CD8-positive, alpha-beta memory T cell (primary cell): Measurements from ENCODE around the gene STPG4. TPM values are rescaled to one million over a fixed set of nuclear protein-coding genes. Genes with fewer than 3 reads are reported as not detected.
"Not testable (repeated sequence)": the region's sequence is repeated elsewhere in the genome, so short reads cannot be mapped to it uniquely, and the experiment has no call there.

Experiments used
- CTCF ChIA-PET: fragments of 350-600 bp; sonication (Branson Sonifier 250); formaldehyde crosslinking; loops from one replicate; lab custom pipeline; 2021; ENCODE audit warnings: antibody characterized with exemption; lab: Charles Lee
- POLR2A ChIA-PET: fragments of 350-600 bp; sonication (Branson Sonifier 250); formaldehyde crosslinking; loops from one replicate; lab custom pipeline; 2021; ENCODE audit warnings: antibody characterized with exemption; lab: Charles Lee
- DNase-seq, 5 donors: peaks; one replicate each; pipeline versions ENCODE4 v3.0.0 to v3.0.0-alpha.2; 2020 to 2022; ENCODE audit warnings: mixed read lengths in 1 of 5
- H3K27ac ChIP-seq: one replicate; pipeline ENCODE4 v1.7.0; 2013; ENCODE audit warnings: low read depth, mild to moderate bottlenecking, low read length, moderate library complexity
- H3K27me3 ChIP-seq: 2 replicates; pipeline ENCODE4 v1.7.0; 2013; ENCODE audit warnings: low read length, mild to moderate bottlenecking; ENCODE audit not compliant: insufficient read depth, poor library complexity, severe bottlenecking
- H3K36me3 ChIP-seq: 2 replicates; pipeline ENCODE4 v1.7.0; 2013; ENCODE audit warnings: mild to moderate bottlenecking, low read length, moderate library complexity; ENCODE audit not compliant: insufficient read depth
- H3K4me1 ChIP-seq: 2 replicates; pipeline ENCODE4 v1.7.0; 2013; ENCODE audit warnings: mild to moderate bottlenecking, low read length, moderate library complexity; ENCODE audit not compliant: insufficient read depth
- H3K4me3 ChIP-seq: 2 replicates; pipeline ENCODE4 v1.7.0; 2013; ENCODE audit warnings: mild to moderate bottlenecking, low read length
- H3K9me3 ChIP-seq: 2 replicates; pipeline ENCODE4 v1.7.0; 2013; ENCODE audit warnings: mild to moderate bottlenecking, low read length
- H3K27ac Mint-ChIP-seq, 8 donors: one replicate each; pipeline ENCODE4 v1.8.0; 2020 to 2021; ENCODE audit warnings: mixed read lengths in 8 of 8, mild to moderate bottlenecking in 6 of 8, inconsistent platforms in 3 of 8, moderate library complexity in 3 of 8
- H3K27me3 Mint-ChIP-seq, 2 donors: one replicate each; pipeline ENCODE4 v1.8.0; 2020 to 2021; ENCODE audit warnings: mixed read lengths in 2 of 2, mild to moderate bottlenecking in 1 of 2, moderate library complexity in 1 of 2
- H3K36me3 Mint-ChIP-seq, 3 donors: one replicate each; pipeline ENCODE4 v1.8.0; 2020 to 2021; ENCODE audit warnings: mixed read lengths in 3 of 3, inconsistent platforms in 1 of 3, mild to moderate bottlenecking in 1 of 3
- H3K4me1 Mint-ChIP-seq, 3 donors: one replicate each; pipeline ENCODE4 v1.8.0; 2020 to 2021; ENCODE audit warnings: mixed read lengths in 3 of 3, inconsistent platforms in 1 of 3, mild to moderate bottlenecking in 1 of 3
- H3K4me3 Mint-ChIP-seq, 7 donors: one replicate each; pipeline ENCODE4 v1.8.0; 2020 to 2021; ENCODE audit warnings: mixed read lengths in 7 of 7, mild to moderate bottlenecking in 6 of 7, moderate library complexity in 4 of 7, inconsistent platforms in 2 of 7
- H3K9me3 Mint-ChIP-seq, 5 donors: one replicate each; pipeline ENCODE4 v1.8.0; 2020 to 2022; ENCODE audit warnings: mixed read lengths in 5 of 5, mild to moderate bottlenecking in 3 of 5, moderate library complexity in 2 of 5, inconsistent platforms in 1 of 5
- polyA plus RNA-seq: library from polyadenylated mRNA; unstranded; fragments of 300-500 nt; fragmentation: Illumina TruSeq; gene quantifications from one replicate; pipeline ENCODE4 v1.2.3, GENCODE V29; 2021
- total RNA-seq, 2 experiments: library from RNA; stranded (reverse); gene quantifications; one replicate each; pipeline ENCODE4 v1.2.3, GENCODE V29; 2021

STPG4 gene
- total and polyA plus RNA-seq, 3 experiments from 2014 or later: not detected

GRCh38 chr2:47172156-47172921 lies 17.2 kb upstream of the STPG4 start:
- Histone ChIP-seq H3K4me1 (peaks cover 58% of the 10 kb centered on the region), H3K9me3 (no peaks in the 10 kb centered on the region), H3K36me3 (peaks cover 17% of the 10 kb centered on the region), H3K27ac (no peak overlapping the region), H3K27me3 (no peaks in the 10 kb centered on the region), H3K4me3 (no peak overlapping the region)
- peaks cover 0 to 13% of the 10 kb centered on the region in 2 donors for H3K27me3 Mint-ChIP-seq
- peaks cover 0 to 10% (median 7%) of the 10 kb centered on the region in 5 donors for H3K9me3 Mint-ChIP-seq
- ChIA-PET POLR2A (interaction anchor here (0.6 to 1.2 kb wide), 3 partner anchors 22 to 741 kb away, joined by 4 to 5 read pairs (median 5); no protein-coding TSS in a partner anchor), CTCF (interaction anchor here (0.5 to 1.4 kb wide), 2 partner anchors 8 to 11 kb away, joined by 3 read pairs; no protein-coding TSS in a partner anchor)
- peak overlapping the region; percentile 35 to 100 (median 92) for H3K27ac Mint-ChIP-seq
- DNase-seq: no peak
- peaks cover 80 to 86% (median 85%) of the 10 kb centered on the region in 3 donors for H3K4me1 Mint-ChIP-seq
- peaks cover 0 to 54% (median 6%) of the 10 kb centered on the region in 3 donors for H3K36me3 Mint-ChIP-seq
- peak overlapping the region; percentile 53 to 96 (median 94) for H3K4me3 Mint-ChIP-seq

- Histone ChIP-seq H3K27ac (no peak overlapping the region), H3K4me3 (no peak overlapping the region), H3K9me3 (no peaks in the 10 kb centered on the region), H3K36me3 (peaks cover 21% of the 10 kb centered on the region), H3K27me3 (no peaks in the 10 kb centered on the region), H3K4me1 (peaks cover 70% of the 10 kb centered on the region)
- Mint-ChIP-seq H3K27ac (peak overlapping the region in 5 of 8 donors; percentile 2 to 78 (median 40)), H3K9me3 (no peaks in the 10 kb centered on the region), H3K4me1 (peaks cover 76 to 84% (median 84%) of the 10 kb centered on the region in 3 donors), H3K4me3 (peak overlapping the region in 2 of 7 donors; percentile 0 to 7), H3K36me3 (peaks cover 0 to 51% (median 11%) of the 10 kb centered on the region in 3 donors), H3K27me3 (no peaks in the 10 kb centered on the region)
- DNase-seq: no peak
- ChIA-PET CTCF (no interaction called here), POLR2A (interaction anchor here (0.7 kb wide), 3 partner anchors 53 to 331 kb away, joined by 3 to 6 read pairs (median 4); no protein-coding TSS in a partner anchor)
These were observed 14.7 kb upstream of the STPG4 start for GRCh38 chr2:47169784-47170183.

DNA sequence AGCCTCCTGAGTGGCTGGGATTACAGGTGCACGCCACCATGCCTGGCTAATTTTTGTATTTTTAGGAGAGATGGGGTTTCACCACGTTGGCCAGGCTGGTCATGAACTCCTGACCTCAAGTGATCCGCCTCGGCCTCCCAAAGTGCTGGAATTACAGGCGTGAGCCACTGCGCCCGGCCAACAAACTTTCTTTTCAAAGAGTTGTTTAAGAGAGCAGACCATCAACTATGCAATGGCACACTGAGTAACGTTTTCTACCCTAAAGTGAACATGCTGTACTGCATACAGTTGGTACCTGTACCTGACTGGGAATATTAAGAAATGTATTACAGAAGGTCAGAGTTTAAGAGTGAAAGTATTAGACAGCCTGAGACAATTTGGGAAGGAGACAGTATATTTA lies 13.8 kb upstream of the STPG4 start:
- H3K36me3 Mint-ChIP-seq: peaks cover 0 to 54% (median 14%) of the 10 kb centered on the region in 3 donors
- H3K4me1 ChIP-seq: peaks cover 63% of the 10 kb centered on the region
- H3K4me3 Mint-ChIP-seq: not testable (repeated sequence)

GRCh38 chr2:47167149-47167548 lies 12.0 kb upstream of the STPG4 start:
- ChIA-PET POLR2A (no interaction called here), CTCF (interaction anchor here (0.7 kb wide), 1 partner anchor 179 kb away, joined by 3 read pairs; no protein-coding TSS in a partner anchor)
- H3K4me3 Mint-ChIP-seq: no peak overlapping the region
- Histone ChIP-seq H3K4me1 (peaks cover 47% of the 10 kb centered on the region), H3K27ac (no peak overlapping the region), H3K4me3 (no peak overlapping the region), H3K9me3 (no peaks in the 10 kb centered on the region), H3K36me3 (peaks cover 22% of the 10 kb centered on the region), H3K27me3 (no peaks in the 10 kb centered on the region)
- peaks cover 3 to 66% (median 21%) of the 10 kb centered on the region in 3 donors for H3K36me3 Mint-ChIP-seq
- DNase-seq: no peak
- no peaks in the 10 kb centered on the region for H3K9me3 Mint-ChIP-seq
- H3K4me1 Mint-ChIP-seq: peaks cover 65 to 78% (median 75%) of the 10 kb centered on the region in 3 donors
- no peaks in the 10 kb centered on the region for H3K27me3 Mint-ChIP-seq
- peak overlapping the region in 1 of 8 donors; percentile 30 for H3K27ac Mint-ChIP-seq

More for the DNA sequence above, 13.8 kb upstream of the STPG4 start:
- H3K27me3 ChIP-seq, H3K4me3 ChIP-seq, H3K9me3 ChIP-seq, H3K9me3 Mint-ChIP-seq, POLR2A ChIA-PET, CTCF ChIA-PET, DNase-seq, H3K27me3 Mint-ChIP-seq, H3K27ac ChIP-seq: not testable (repeated sequence)
- peak overlapping the region in 6 of 8 donors; percentile 23 to 93 (median 59) for H3K27ac Mint-ChIP-seq
- H3K36me3 ChIP-seq: peaks cover 21% of the 10 kb centered on the region
- peaks cover 71 to 82% (median 81%) of the 10 kb centered on the region in 3 donors for H3K4me1 Mint-ChIP-seq

DNA sequence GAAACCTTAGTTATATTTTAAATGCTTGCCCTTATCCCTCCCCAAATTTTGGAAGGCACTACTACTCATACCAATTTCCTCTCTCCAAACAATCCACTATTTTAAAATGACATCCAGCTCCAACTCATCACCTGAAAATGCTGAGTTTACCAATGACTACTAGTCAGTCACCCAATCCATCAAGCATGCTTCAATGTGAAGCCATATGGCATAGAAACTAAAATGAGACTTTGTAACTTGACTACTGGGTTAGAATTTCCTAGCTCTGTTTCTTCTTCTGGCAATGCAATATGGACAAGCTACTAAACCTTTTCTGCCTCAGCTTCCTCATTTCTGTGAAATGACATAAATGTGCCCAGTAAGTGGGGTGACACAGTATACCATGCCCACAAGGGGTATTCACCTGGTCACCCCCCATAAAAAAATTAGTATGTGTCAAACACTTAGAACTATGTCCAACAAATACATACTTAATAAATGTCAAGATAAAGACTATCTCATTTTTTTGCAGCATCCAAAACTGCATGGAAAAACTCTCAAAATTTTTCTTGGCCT lies 10.0 kb upstream of the STPG4 start:
- Histone ChIP-seq H3K27ac (no peak overlapping the region), H3K36me3 (peaks cover 27% of the 10 kb centered on the region), H3K4me3 (no peak overlapping the region), H3K4me1 (peaks cover 26% of the 10 kb centered on the region), H3K27me3 (no peaks in the 10 kb centered on the region), H3K9me3 (no peaks in the 10 kb centered on the region)
- peak overlapping the region in 1 of 7 donors; percentile 11 for H3K4me3 Mint-ChIP-seq
- H3K4me1 Mint-ChIP-seq: peaks cover 51 to 63% (median 61%) of the 10 kb centered on the region in 3 donors
- DNase-seq: no peak
- CTCF ChIA-PET: interaction anchor here (0.7 kb wide), 1 partner anchor 8 kb away, joined by 3 read pairs; no protein-coding TSS in a partner anchor
- POLR2A ChIA-PET: no interaction called here
- peaks cover 14 to 74% (median 34%) of the 10 kb centered on the region in 3 donors for H3K36me3 Mint-ChIP-seq
- H3K27me3 Mint-ChIP-seq: no peaks in the 10 kb centered on the region
- no peaks in the 10 kb centered on the region for H3K9me3 Mint-ChIP-seq
- peak overlapping the region in 6 of 8 donors; percentile 40 to 86 (median 52) for H3K27ac Mint-ChIP-seq

GRCh38 chr2:47162780-47163179 lies 7.7 kb upstream of the STPG4 start:
- Histone ChIP-seq H3K4me1 (peaks cover 18% of the 10 kb centered on the region), H3K36me3 (peaks cover 28% of the 10 kb centered on the region), H3K27me3 (no peaks in the 10 kb centered on the region), H3K27ac (no peak overlapping the region), H3K9me3 (no peaks in the 10 kb centered on the region), H3K4me3 (no peak overlapping the region)
- peaks cover 36 to 49% (median 44%) of the 10 kb centered on the region in 3 donors for H3K4me1 Mint-ChIP-seq
- DNase-seq: no peak
- H3K27ac Mint-ChIP-seq: peak overlapping the region in 6 of 8 donors; percentile 10 to 83 (median 53)
- H3K4me3 Mint-ChIP-seq: no peak overlapping the region
- H3K9me3 Mint-ChIP-seq: no peaks in the 10 kb centered on the region
- no peaks in the 10 kb centered on the region for H3K27me3 Mint-ChIP-seq
- ChIA-PET POLR2A (no interaction called here), CTCF (no interaction called here)
- H3K36me3 Mint-ChIP-seq: peaks cover 20 to 77% (median 35%) of the 10 kb centered on the region in 3 donors

DNA sequence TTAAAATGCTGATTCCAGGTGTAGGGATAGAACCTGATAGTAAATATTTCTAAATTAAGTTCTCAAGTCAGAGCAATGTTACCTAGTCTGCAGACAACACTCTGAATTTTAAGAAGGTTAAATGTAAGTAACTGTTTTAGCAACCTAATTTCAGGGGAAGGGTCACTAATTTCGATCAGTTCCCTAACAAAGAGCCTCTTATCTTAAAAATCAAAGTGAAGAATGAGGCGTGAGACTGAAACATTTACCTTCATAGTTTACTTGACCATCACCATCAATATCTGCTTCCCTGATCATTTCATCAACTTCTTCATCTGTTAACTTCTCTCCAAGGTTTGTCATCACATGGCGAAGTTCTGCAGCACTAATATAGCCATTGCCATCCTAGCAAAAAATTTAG lies 6.4 kb upstream of the STPG4 start:
- H3K27me3 Mint-ChIP-seq: no peaks in the 10 kb centered on the region
- ChIA-PET CTCF (no interaction called here), POLR2A (no interaction called here)
- Histone ChIP-seq H3K27ac (no peak overlapping the region), H3K4me3 (no peak overlapping the region), H3K9me3 (no peaks in the 10 kb centered on the region), H3K4me1 (peaks cover 15% of the 10 kb centered on the region), H3K27me3 (no peaks in the 10 kb centered on the region), H3K36me3 (peaks cover 28% of the 10 kb centered on the region)
- no peak overlapping the region for H3K4me3 Mint-ChIP-seq
- H3K27ac Mint-ChIP-seq: peak overlapping the region in 2 of 8 donors; percentile 27
- no peak for DNase-seq
- H3K4me1 Mint-ChIP-seq: peaks cover 38 to 58% (median 48%) of the 10 kb centered on the region in 3 donors
- H3K36me3 Mint-ChIP-seq: peaks cover 20 to 81% (median 41%) of the 10 kb centered on the region in 3 donors
- no peaks in the 10 kb centered on the region for H3K9me3 Mint-ChIP-seq
